ENCODE data around the gene MUCL3. TPM values are rescaled to one million over a fixed set of nuclear protein-coding genes. Genes with fewer than 3 reads are reported as not detected.
"Not testable (repeated sequence)": the region's sequence is repeated elsewhere in the genome, so short reads cannot be mapped to it uniquely, and the experiment has no call there.

The MUCL3 gene
- total RNA-seq, 2 experiments from 2014 or later: not detected

DNA sequence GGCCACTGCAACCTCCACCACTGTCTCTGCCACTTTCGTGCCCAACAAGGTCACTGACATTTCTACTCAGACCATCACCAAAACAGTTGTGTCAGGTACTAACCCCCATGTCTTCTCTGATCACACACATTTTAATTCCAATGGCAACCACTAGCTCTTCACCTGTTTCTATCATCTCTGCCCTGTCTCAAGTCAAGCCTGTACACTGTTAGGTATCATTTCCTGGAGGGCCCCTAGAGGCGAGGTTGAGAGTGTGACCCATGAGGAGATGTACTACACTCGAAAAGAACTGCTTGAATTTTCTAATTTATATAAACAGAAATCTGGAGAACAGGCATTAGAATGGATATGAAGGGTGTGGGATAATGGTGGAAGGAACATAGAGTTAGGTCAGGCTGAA, 25.4 kb downstream of the MUCL3 start:
- CTCF ChIA-PET (ENCODE audit: unreplicated experiment): no interaction called here
- no peaks in the 10 kb centered on the region for H3K79me2 ChIP-seq (ENCODE audit: insufficient read depth, low read depth, low read length)
- H3K27ac ChIP-seq (ENCODE audit: low read depth, low read length, poor library complexity, severe bottlenecking): no peak overlapping the region
- H3K9me2 ChIP-seq (ENCODE audit: insufficient read depth, low read length): no peaks in the 10 kb centered on the region
- POLR2A ChIA-PET: interaction anchor here (0.6 kb wide), 1 partner anchor 262 kb away, joined by 3 read pairs; no protein-coding TSS in a partner anchor
- H3K4me3 ChIP-seq (ENCODE audit: low read depth, low read length, poor library complexity, severe bottlenecking): no peak overlapping the region
- no peaks in the 10 kb centered on the region for H3K4me1 ChIP-seq (ENCODE audit: insufficient read depth, low read length, poor library complexity, severe bottlenecking)
- no peaks in the 10 kb centered on the region for H4K20me1 ChIP-seq (ENCODE audit: insufficient read depth, low read length)
- intact Hi-C loops (cut with micrococcal nuclease; ENCODE audit: unreplicated experiment): no loop called here
- no peaks in the 10 kb centered on the region for H3K9me3 ChIP-seq (ENCODE audit: low read length)
- H2AFZ ChIP-seq (ENCODE audit: low read length): no peak overlapping the region
- DNase-seq (ENCODE audit: low spot score): no peak
- TF ChIP-seq EZH2phosphoT487 (IDR thresholded peaks at IDR 0.05; ENCODE audit: borderline replicate concordance, low read depth, low read length): no peak
- TF ChIP-seq, protein P1, sequence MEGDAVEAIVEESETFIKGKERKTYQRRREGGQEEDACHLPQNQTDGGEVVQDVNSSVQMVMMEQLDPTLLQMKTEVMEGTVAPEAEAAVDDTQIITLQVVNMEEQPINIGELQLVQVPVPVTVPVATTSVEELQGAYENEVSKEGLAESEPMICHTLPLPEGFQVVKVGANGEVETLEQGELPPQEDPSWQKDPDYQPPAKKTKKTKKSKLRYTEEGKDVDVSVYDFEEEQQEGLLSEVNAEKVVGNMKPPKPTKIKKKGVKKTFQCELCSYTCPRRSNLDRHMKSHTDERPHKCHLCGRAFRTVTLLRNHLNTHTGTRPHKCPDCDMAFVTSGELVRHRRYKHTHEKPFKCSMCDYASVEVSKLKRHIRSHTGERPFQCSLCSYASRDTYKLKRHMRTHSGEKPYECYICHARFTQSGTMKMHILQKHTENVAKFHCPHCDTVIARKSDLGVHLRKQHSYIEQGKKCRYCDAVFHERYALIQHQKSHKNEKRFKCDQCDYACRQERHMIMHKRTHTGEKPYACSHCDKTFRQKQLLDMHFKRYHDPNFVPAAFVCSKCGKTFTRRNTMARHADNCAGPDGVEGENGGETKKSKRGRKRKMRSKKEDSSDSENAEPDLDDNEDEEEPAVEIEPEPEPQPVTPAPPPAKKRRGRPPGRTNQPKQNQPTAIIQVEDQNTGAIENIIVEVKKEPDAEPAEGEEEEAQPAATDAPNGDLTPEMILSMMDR (conservative IDR thresholded peaks at IDR 0.05; ENCODE audit: low read length): 0 out of 2 replicates have a peak, but pooled peaks have one; percentile 35
- BruUV-seq (replicated peaks): no TSS peak
- no peak overlapping the region for H3K4me2 ChIP-seq (ENCODE audit: low read length)
- H3K36me3 ChIP-seq (ENCODE audit: insufficient read depth, low read length): no peaks in the 10 kb centered on the region

DNA sequence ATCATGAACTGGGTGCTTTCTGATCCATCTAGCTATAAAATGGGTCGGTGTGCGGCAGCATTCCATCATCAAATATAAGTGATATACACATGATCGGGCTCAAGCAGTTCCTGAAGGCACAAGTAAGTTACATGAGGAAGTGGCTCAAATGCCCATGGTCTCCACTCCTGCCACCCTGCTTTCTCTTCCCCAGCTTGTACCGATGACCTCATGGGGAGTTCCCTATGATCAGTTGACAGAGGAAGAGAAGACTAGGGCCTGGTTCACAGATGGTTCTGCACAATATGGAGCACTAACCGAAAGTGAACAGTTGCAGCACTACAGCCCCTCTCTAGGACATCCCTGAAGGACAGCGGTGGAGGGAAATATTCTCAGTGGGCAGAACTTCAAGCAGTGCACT, 28.4 kb downstream of the MUCL3 start:
- H3K27ac ChIP-seq (ENCODE audit: low read depth, low read length, poor library complexity, severe bottlenecking); H3K9me2 ChIP-seq (ENCODE audit: insufficient read depth, low read length); DNase-seq (ENCODE audit: low spot score); CTCF ChIA-PET (ENCODE audit: unreplicated experiment); H3K79me2 ChIP-seq (ENCODE audit: insufficient read depth, low read depth, low read length); H3K4me2 ChIP-seq (ENCODE audit: low read length); H4K20me1 ChIP-seq (ENCODE audit: insufficient read depth, low read length); intact Hi-C loops (cut with micrococcal nuclease; ENCODE audit: unreplicated experiment); H2AFZ ChIP-seq (ENCODE audit: low read length); BruUV-seq (replicated peaks); H3K4me1 ChIP-seq (ENCODE audit: insufficient read depth, low read length, poor library complexity, severe bottlenecking); H3K9me3 ChIP-seq (ENCODE audit: low read length); H3K36me3 ChIP-seq (ENCODE audit: insufficient read depth, low read length); H3K4me3 ChIP-seq (ENCODE audit: low read depth, low read length, poor library complexity, severe bottlenecking); POLR2A ChIA-PET: not testable (repeated sequence)

DNA sequence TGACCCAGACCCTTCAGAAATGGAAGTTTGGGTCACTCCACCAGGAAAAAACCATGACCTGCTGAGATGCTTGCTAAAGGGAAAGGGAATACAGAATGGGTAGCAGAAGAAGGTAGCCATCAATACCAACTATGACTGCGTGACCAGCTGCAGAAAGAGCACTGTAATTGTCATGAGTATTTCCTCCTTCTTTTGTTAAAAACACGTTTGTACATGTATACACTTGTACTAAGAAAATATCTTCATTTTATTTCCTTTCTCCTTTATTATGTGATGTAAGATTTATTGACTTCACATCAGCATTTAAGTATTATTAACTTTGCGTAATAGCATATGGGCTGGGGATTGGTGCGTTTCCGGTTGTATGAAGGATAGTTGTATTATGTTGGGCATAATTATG, 30.2 kb downstream of the MUCL3 start:
- Histone ChIP-seq H4K20me1 (ENCODE audit: insufficient read depth, low read length) (no peaks in the 10 kb centered on the region), H3K9me2 (ENCODE audit: insufficient read depth, low read length) (no peaks in the 10 kb centered on the region), H3K36me3 (ENCODE audit: insufficient read depth, low read length) (no peaks in the 10 kb centered on the region), H3K79me2 (ENCODE audit: insufficient read depth, low read depth, low read length) (no peaks in the 10 kb centered on the region), H3K4me3 (ENCODE audit: low read depth, low read length, poor library complexity, severe bottlenecking) (no peak overlapping the region), H3K4me1 (ENCODE audit: insufficient read depth, low read length, poor library complexity, severe bottlenecking) (no peaks in the 10 kb centered on the region), H3K27ac (ENCODE audit: low read depth, low read length, poor library complexity, severe bottlenecking) (no peak overlapping the region), H2AFZ (ENCODE audit: low read length) (no peak overlapping the region), H3K4me2 (ENCODE audit: low read length) (no peak overlapping the region), H3K9me3 (ENCODE audit: low read length) (no peaks in the 10 kb centered on the region)
- TF ChIP-seq, protein P1 (conservative IDR thresholded peaks at IDR 0.05; ENCODE audit: low read length): no peak
- no peak for TF ChIP-seq EZH2phosphoT487 (IDR thresholded peaks at IDR 0.05; ENCODE audit: borderline replicate concordance, low read depth, low read length)
- POLR2A ChIA-PET: no interaction called here
- no peak for DNase-seq (ENCODE audit: low spot score)
- BruUV-seq (replicated peaks): no TSS peak
- CTCF ChIA-PET (ENCODE audit: unreplicated experiment): no interaction called here
- intact Hi-C loops (cut with micrococcal nuclease; ENCODE audit: unreplicated experiment): no loop called here

All from OCI-LY7 (cell line).